Stimulated activated naive CD8-positive, alpha-beta T cell treated with anti-CD3 and anti-CD28 coated beads, Interleukin-15, Interleukin-2, amounts not matched to agents 100 ng/mL and 50 ng/mL, for 24 hours (primary cell): ENCODE results near the gene SYT8.

ENCODE experiments used
- H3K27ac Mint-ChIP-seq: one replicate; pipeline ENCODE4 v1.8.0; 2021; ENCODE audit warnings: mild to moderate bottlenecking, mixed read lengths
- H3K27me3 Mint-ChIP-seq: one replicate; pipeline ENCODE4 v1.8.0; 2021; ENCODE audit warnings: mixed read lengths
- H3K36me3 Mint-ChIP-seq: one replicate; pipeline ENCODE4 v1.8.0; 2021; ENCODE audit warnings: low read depth, mixed read lengths
- H3K4me1 Mint-ChIP-seq: one replicate; pipeline ENCODE4 v1.8.0; 2021; ENCODE audit warnings: low read depth, mixed read lengths
- H3K4me3 Mint-ChIP-seq: one replicate; pipeline ENCODE4 v1.8.0; 2021; ENCODE audit warnings: mild to moderate bottlenecking, mixed read lengths
- H3K9me3 Mint-ChIP-seq: one replicate; pipeline ENCODE4 v1.8.0; 2021; ENCODE audit warnings: mixed read lengths

Gene SYT8

GRCh38 chr11:1825039-1825740 is 9.6 kb upstream of the SYT8 start:
- Mint-ChIP-seq H3K9me3 (no peaks in the 10 kb centered on the region), H3K4me1 (no peaks in the 10 kb centered on the region), H3K36me3 (no peaks in the 10 kb centered on the region), H3K27me3 (peaks cover 3% of the 10 kb centered on the region), H3K27ac (no peak overlapping the region), H3K4me3 (no peak overlapping the region)

- Mint-ChIP-seq H3K4me3 (no peak overlapping the region), H3K27me3 (no peaks in the 10 kb centered on the region), H3K36me3 (no peaks in the 10 kb centered on the region), H3K4me1 (no peaks in the 10 kb centered on the region), H3K27ac (no peak overlapping the region), H3K9me3 (no peaks in the 10 kb centered on the region)
Measured at GRCh38 chr11:1825785-1826451, 8.9 kb upstream of the SYT8 start.

- H3K27me3 Mint-ChIP-seq = no peaks in the 10 kb centered on the region
Measured at GRCh38 chr11:1826552-1827094, 8.2 kb upstream of the SYT8 start.

GRCh38 chr11:1827095-1827813 is 7.5 kb upstream of the SYT8 start:
- no peaks in the 10 kb centered on the region for H3K9me3 Mint-ChIP-seq
- no peaks in the 10 kb centered on the region for H3K36me3 Mint-ChIP-seq
- H3K4me3 Mint-ChIP-seq = no peak overlapping the region
- no peak overlapping the region for H3K27ac Mint-ChIP-seq
- no peaks in the 10 kb centered on the region for H3K27me3 Mint-ChIP-seq
- no peaks in the 10 kb centered on the region for H3K4me1 Mint-ChIP-seq

More at GRCh38 chr11:1826552-1827094, 8.2 kb upstream of the SYT8 start:
- no peaks in the 10 kb centered on the region for H3K36me3 Mint-ChIP-seq
- no peak overlapping the region for H3K4me3 Mint-ChIP-seq
- no peak overlapping the region for H3K27ac Mint-ChIP-seq
- H3K9me3 Mint-ChIP-seq = no peaks in the 10 kb centered on the region
- no peaks in the 10 kb centered on the region for H3K4me1 Mint-ChIP-seq

GRCh38 chr11:1827931-1828330 is 6.9 kb upstream of the SYT8 start:
- Mint-ChIP-seq H3K27me3 (no peaks in the 10 kb centered on the region), H3K4me3 (no peak overlapping the region), H3K4me1 (no peaks in the 10 kb centered on the region), H3K27ac (no peak overlapping the region), H3K9me3 (no peaks in the 10 kb centered on the region), H3K36me3 (no peaks in the 10 kb centered on the region)

- Mint-ChIP-seq H3K9me3 (no peaks in the 10 kb centered on the region), H3K4me3 (no peak overlapping the region), H3K4me1 (no peaks in the 10 kb centered on the region), H3K27ac (no peak overlapping the region), H3K27me3 (peaks cover 3% of the 10 kb centered on the region), H3K36me3 (no peaks in the 10 kb centered on the region)
Measured at GRCh38 chr11:1828542-1828941, 6.2 kb upstream of the SYT8 start.

GRCh38 chr11:1829039-1829820 is 5.6 kb upstream of the SYT8 start:
- Mint-ChIP-seq H3K9me3 (no peaks in the 10 kb centered on the region), H3K27me3 (peaks cover 3% of the 10 kb centered on the region), H3K4me1 (no peaks in the 10 kb centered on the region), H3K4me3 (no peak overlapping the region), H3K36me3 (no peaks in the 10 kb centered on the region), H3K27ac (no peak overlapping the region)

GRCh38 chr11:1830004-1830321 is 4.8 kb upstream of the SYT8 start:
- H3K27me3 Mint-ChIP-seq = peaks cover 3% of the 10 kb centered on the region
- no peaks in the 10 kb centered on the region for H3K36me3 Mint-ChIP-seq
- H3K4me3 Mint-ChIP-seq = no peak overlapping the region
- no peak overlapping the region for H3K27ac Mint-ChIP-seq
- no peaks in the 10 kb centered on the region for H3K4me1 Mint-ChIP-seq
- no peaks in the 10 kb centered on the region for H3K9me3 Mint-ChIP-seq

GRCh38 chr11:1830322-1831223 is 4.2 kb upstream of the SYT8 start:
- no peaks in the 10 kb centered on the region for H3K9me3 Mint-ChIP-seq
- H3K4me3 Mint-ChIP-seq = no peak overlapping the region
- H3K27ac Mint-ChIP-seq = no peak overlapping the region
- peaks cover 3% of the 10 kb centered on the region for H3K27me3 Mint-ChIP-seq
- H3K36me3 Mint-ChIP-seq = no peaks in the 10 kb centered on the region
- H3K4me1 Mint-ChIP-seq = no peaks in the 10 kb centered on the region

- H3K4me3 Mint-ChIP-seq = no peak overlapping the region
- no peaks in the 10 kb centered on the region for H3K4me1 Mint-ChIP-seq
- no peaks in the 10 kb centered on the region for H3K36me3 Mint-ChIP-seq
- H3K9me3 Mint-ChIP-seq = no peaks in the 10 kb centered on the region
- H3K27ac Mint-ChIP-seq = no peak overlapping the region
- H3K27me3 Mint-ChIP-seq = peaks cover 3% of the 10 kb centered on the region
Measured at GRCh38 chr11:1831338-1832210, 3.2 kb upstream of the SYT8 start.

- Mint-ChIP-seq H3K27me3 (peaks cover 3% of the 10 kb centered on the region), H3K9me3 (no peaks in the 10 kb centered on the region), H3K27ac (no peak overlapping the region), H3K4me3 (no peak overlapping the region), H3K36me3 (no peaks in the 10 kb centered on the region), H3K4me1 (no peaks in the 10 kb centered on the region)
Measured at GRCh38 chr11:1832211-1832919, 2.4 kb upstream of the SYT8 start.

- Mint-ChIP-seq H3K4me1 (no peaks in the 10 kb centered on the region), H3K4me3 (no peak overlapping the region), H3K36me3 (no peaks in the 10 kb centered on the region), H3K27me3 (peaks cover 3% of the 10 kb centered on the region), H3K9me3 (no peaks in the 10 kb centered on the region), H3K27ac (no peak overlapping the region)
Measured at GRCh38 chr11:1832920-1833295, 1.9 kb upstream of the SYT8 start.

- Mint-ChIP-seq H3K36me3 (no peaks in the 10 kb centered on the region), H3K27me3 (peaks cover 3% of the 10 kb centered on the region), H3K9me3 (no peaks in the 10 kb centered on the region)
Measured at GRCh38 chr11:1834062-1834610, 654 bp upstream of the SYT8 start.

More at GRCh38 chr11:1834062-1834610, 654 bp upstream of the SYT8 start:
- no peak overlapping the region for H3K27ac Mint-ChIP-seq
- no peak overlapping the region for H3K4me3 Mint-ChIP-seq
- no peaks in the 10 kb centered on the region for H3K4me1 Mint-ChIP-seq
